Retinal pigment epithelial cell (primary cell): ENCODE measurements around the gene CBR1.

Experiments
- DNase-seq: peaks from one replicate; pipeline ENCODE4 v3.0.0-alpha.2; 2010; ENCODE audit warnings: low read depth
- H3K4me3 ChIP-seq: 2 replicates; pipeline ENCODE4 v1.5.1; 2011; ENCODE audit warnings: mild to moderate bottlenecking, low read length, control low read depth, moderate library complexity
- CTCF ChIP-seq: conservative IDR thresholded peaks from 2 replicates; pipeline ENCODE4 v1.5.1; 2011; ENCODE audit warnings: low read depth, low read length, control low read depth, inconsistent platforms

Gene CBR1

GRCh38 chr21:36061445-36061844 lies 8.4 kb upstream of the CBR1 start:
- H3K4me3 ChIP-seq = no peak overlapping the region
- TF ChIP-seq CTCF = no peak
- no peak for DNase-seq

- no peak for TF ChIP-seq CTCF
- no peak for DNase-seq
- H3K4me3 ChIP-seq = no peak overlapping the region
Measured at GRCh38 chr21:36063375-36064084, 6.3 kb upstream of the CBR1 start.

- no peak overlapping the region for H3K4me3 ChIP-seq
- no peak for TF ChIP-seq CTCF
- no peak for DNase-seq
Measured at GRCh38 chr21:36064085-36064460, 5.8 kb upstream of the CBR1 start.

- TF ChIP-seq CTCF = no peak
- H3K4me3 ChIP-seq = no peak overlapping the region
- no peak for DNase-seq
Measured at GRCh38 chr21:36065497-36066036, 4.3 kb upstream of the CBR1 start.

- TF ChIP-seq CTCF = no peak
- H3K4me3 ChIP-seq = no peak overlapping the region
- no peak for DNase-seq
Measured at GRCh38 chr21:36068748-36069398, 951 bp upstream of the CBR1 start.

- no peak for TF ChIP-seq CTCF
- no peak for DNase-seq
- no peak overlapping the region for H3K4me3 ChIP-seq
Measured at GRCh38 chr21:36070999-36071398, 1.2 kb downstream of the CBR1 start.
